ENCODE data around the gene MEFV. TPM values are rescaled to one million over a fixed set of nuclear protein-coding genes. Genes with fewer than 3 reads are reported as not detected.
"Not testable (repeated sequence)": the region's sequence is repeated elsewhere in the genome, so short reads cannot be mapped to it uniquely, and the experiment has no call there.

MEFV gene
- total and polyA plus RNA-seq, 9 donors = 0.11 to 0.84 (median 0.46) TPM

DNA sequence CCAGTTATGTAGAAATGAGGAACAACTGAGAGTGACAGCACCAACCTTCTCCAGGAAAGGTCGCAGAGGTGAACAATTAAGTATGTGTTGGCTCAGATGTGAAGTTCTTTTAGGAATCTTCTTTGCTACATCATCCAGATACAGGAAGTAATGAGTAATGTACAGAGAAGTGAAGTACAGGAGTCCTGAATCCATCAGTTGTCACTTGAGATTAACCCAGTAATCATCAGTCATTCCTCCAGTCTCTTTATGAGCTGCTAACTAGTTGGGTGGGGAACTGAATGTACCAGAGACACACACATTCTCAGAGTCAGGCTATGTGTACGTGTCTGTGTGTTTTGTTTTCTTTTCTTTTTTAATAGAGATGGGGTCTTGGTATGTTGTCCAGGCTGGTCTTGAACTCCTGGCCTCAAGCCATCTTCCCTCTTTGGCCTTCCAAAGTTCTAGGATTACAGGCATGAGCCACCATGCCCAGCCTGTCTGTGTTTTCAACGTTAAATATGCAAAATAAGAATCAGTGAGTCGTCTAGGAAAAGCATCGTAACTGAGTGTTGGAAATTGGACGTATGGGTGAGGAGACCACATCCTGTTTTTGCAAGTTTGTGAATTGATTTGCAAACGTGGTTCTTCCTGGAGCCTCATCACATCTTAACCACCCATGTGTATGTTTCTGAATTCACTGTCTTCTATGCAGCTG lies 41.4 kb downstream of the MEFV start:
- Histone ChIP-seq H3K9me3 (peaks cover 0 to 5% of the 10 kb centered on the region in 2 donors), H3K4me1 (ENCODE audit: insufficient read depth) (no peaks in the 10 kb centered on the region), H3K4me3 (no peak overlapping the region), H3K27me3 (no peaks in the 10 kb centered on the region), H3K36me3 (no peaks in the 10 kb centered on the region), H3K27ac (no peak overlapping the region)
- no peak for DNase-seq
- intact Hi-C loops (cut with DNase I) = no loop called here
- TF ChIP-seq, protein P1, sequence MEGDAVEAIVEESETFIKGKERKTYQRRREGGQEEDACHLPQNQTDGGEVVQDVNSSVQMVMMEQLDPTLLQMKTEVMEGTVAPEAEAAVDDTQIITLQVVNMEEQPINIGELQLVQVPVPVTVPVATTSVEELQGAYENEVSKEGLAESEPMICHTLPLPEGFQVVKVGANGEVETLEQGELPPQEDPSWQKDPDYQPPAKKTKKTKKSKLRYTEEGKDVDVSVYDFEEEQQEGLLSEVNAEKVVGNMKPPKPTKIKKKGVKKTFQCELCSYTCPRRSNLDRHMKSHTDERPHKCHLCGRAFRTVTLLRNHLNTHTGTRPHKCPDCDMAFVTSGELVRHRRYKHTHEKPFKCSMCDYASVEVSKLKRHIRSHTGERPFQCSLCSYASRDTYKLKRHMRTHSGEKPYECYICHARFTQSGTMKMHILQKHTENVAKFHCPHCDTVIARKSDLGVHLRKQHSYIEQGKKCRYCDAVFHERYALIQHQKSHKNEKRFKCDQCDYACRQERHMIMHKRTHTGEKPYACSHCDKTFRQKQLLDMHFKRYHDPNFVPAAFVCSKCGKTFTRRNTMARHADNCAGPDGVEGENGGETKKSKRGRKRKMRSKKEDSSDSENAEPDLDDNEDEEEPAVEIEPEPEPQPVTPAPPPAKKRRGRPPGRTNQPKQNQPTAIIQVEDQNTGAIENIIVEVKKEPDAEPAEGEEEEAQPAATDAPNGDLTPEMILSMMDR (IDR thresholded peaks at IDR 0.05) = no peak
- TF ChIP-seq EP300 (IDR thresholded peaks at IDR 0.05) (no peak), POLR2A (IDR thresholded peaks at IDR 0.05) (no peak)
- 46 to 50% (median 50%) methylated on average over 7 of the region's 7 CpGs for WGBS, 3 donors

DNA sequence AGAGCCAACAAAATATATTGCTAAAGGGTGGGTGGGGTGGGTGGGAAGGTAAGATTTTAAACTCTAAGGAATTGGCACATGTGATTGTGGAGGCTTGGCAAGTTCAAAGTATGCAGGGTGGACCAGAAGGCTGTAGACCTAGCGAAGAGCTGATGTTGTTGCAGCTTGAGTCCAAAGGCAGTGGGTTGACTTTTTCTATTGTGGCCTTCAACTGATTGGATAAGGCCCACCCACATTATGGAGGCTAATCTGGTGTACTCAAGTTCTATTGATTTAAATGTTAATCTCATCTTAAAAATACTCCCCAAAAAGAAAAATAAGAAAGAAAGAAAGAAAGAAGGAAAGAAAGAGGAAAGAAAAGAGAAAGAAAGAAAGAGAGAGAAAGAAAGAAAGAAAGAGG lies 43.9 kb downstream of the MEFV start:
- H3K4me1 ChIP-seq (ENCODE audit: insufficient read depth) = no peaks in the 10 kb centered on the region
- no peak for DNase-seq
- no peak for TF ChIP-seq POLR2A (IDR thresholded peaks at IDR 0.05)
- no peak for TF ChIP-seq EP300 (IDR thresholded peaks at IDR 0.05)
- TF ChIP-seq, protein P1 (IDR thresholded peaks at IDR 0.05) = no peak
- 50 to 71% (median 55%) methylated on average over 1 of the region's 1 CpG for WGBS, 3 donors
- H3K27me3 ChIP-seq = no peaks in the 10 kb centered on the region
- no peak overlapping the region for H3K27ac ChIP-seq
- no peak overlapping the region for H3K4me3 ChIP-seq
- H3K9me3 ChIP-seq = peaks cover 0 to 5% of the 10 kb centered on the region in 2 donors
- intact Hi-C loops (cut with DNase I) = no loop called here
- no peaks in the 10 kb centered on the region for H3K36me3 ChIP-seq

DNA sequence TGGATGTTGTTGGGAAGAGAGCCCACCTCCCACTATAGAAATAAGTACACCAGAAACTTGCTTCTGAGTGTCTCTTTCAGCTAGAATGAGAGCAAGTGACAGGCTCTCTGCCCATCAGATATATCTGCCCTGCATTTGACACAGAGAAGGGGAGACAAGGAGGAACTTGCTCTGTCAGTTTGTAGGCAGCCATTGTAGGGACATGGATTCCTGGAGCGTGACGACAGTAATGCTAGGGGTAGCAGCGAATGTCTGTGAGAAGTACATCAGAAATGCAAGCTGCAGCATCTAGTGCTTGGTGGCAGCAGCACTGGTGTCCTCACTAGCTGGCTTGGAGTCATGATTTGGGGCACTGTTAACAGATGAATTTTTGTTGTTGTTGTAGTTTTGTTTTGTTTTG lies 44.4 kb downstream of the MEFV start:
- no peak overlapping the region for H3K4me3 ChIP-seq

DNA sequence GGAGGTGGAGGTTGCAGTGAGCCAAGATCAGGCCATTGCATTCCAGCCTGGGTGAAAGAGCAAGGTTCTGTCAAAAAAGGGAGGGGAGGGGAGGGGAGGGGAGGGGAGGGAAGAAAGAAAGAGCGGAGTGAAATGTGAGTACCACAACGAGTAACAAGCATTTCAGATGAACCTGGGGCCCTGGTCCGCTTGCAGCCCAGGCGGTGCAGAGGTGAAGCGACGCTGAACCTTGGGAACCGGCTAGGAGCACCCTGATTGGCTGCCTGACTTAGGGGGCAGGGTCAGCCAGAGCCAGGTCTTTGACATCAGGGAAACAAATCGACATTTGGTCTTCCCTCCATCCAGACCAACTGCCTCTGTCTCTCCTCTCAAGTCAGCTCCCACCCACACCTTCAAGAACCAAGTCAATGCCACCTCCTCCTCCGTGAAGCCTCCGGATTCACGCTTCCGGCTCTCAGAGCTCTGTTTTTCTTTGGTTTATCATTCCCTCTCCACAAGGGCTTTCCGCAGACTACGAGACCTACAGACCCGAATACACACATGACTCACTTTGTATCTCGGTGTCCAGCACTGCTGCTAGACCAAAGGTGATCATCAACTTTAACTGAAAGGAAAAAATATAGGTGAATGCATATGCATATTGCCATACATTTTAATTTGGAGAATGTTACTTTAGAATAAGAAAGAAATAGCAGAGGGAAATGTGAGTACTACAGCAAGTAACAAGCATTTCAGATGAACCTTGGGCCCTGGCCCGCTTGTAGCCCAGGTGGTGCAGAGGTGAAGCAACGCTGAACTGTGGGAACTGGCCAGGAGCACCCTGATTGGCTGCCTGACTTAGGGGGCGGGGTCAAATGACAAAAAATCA lies 49.1 kb downstream of the MEFV start:
- TF ChIP-seq, protein P1 (IDR thresholded peaks at IDR 0.05) = no peak
- TF ChIP-seq EP300 (IDR thresholded peaks at IDR 0.05) (no peak), POLR2A (IDR thresholded peaks at IDR 0.05) (no peak)
- no peak for DNase-seq
- no peaks in the 10 kb centered on the region for H3K36me3 ChIP-seq
- H3K9me3 ChIP-seq = peaks cover 0 to 4% of the 10 kb centered on the region in 2 donors
- no peak overlapping the region for H3K4me3 ChIP-seq
- no peaks in the 10 kb centered on the region for H3K27me3 ChIP-seq
- 64 to 66% (median 66%) methylated on average over 19 of the region's 19 CpGs for WGBS, 3 donors
- H3K27ac ChIP-seq = no peak overlapping the region
- H3K4me1 ChIP-seq (ENCODE audit: insufficient read depth) = no peaks in the 10 kb centered on the region
- intact Hi-C loops (cut with DNase I) = no loop called here

More for the DNA sequence above, 44.4 kb downstream of the MEFV start:
- no peak overlapping the region for H3K27ac ChIP-seq
- H3K36me3 ChIP-seq = no peaks in the 10 kb centered on the region
- WGBS, 3 donors = 87 to 91% (median 89%) methylated on average over 3 of the region's 3 CpGs
- H3K27me3 ChIP-seq = no peaks in the 10 kb centered on the region
- TF ChIP-seq EP300 (IDR thresholded peaks at IDR 0.05) (no peak), POLR2A (IDR thresholded peaks at IDR 0.05) (no peak)
- TF ChIP-seq, protein P1 (IDR thresholded peaks at IDR 0.05) = no peak
- H3K9me3 ChIP-seq = peaks cover 0 to 5% of the 10 kb centered on the region in 2 donors
- intact Hi-C loops (cut with DNase I) = no loop called here
- H3K4me1 ChIP-seq (ENCODE audit: insufficient read depth) = no peaks in the 10 kb centered on the region
- no peak for DNase-seq

DNA sequence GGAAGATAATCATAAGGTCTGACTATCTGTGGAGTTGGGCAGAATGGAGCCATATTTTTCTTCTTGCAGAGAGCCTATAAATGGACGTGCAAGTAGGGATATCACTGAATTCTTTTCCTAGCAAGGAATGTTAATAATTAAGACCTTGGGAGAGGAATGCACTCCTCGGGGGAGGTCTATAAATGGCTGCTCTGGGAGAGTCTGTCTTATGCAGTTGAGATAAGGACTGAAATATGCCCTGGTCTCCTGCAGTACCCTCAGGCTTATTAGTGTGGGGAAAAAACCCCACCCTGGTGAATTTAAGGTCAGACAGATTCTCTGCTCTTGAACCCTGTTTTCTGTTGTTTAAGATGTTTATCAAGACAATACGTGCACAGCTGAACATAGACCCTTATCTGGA lies 50.5 kb downstream of the MEFV start:
- H3K4me1 ChIP-seq (ENCODE audit: insufficient read depth); H3K36me3 ChIP-seq; H3K9me3 ChIP-seq; H3K4me3 ChIP-seq; intact Hi-C loops (cut with DNase I); H3K27ac ChIP-seq; DNase-seq; H3K27me3 ChIP-seq: not testable (repeated sequence)
- 29 to 48% (median 34%) methylated on average over 3 of the region's 3 CpGs for WGBS, 3 donors
